HG03064 (cell line): Measurements from ENCODE around the gene PCSK6.
"Not testable (repeated sequence)": the region's sequence is repeated elsewhere in the genome, so short reads cannot be mapped to it uniquely, and the experiment has no call there.

Experiments used
- ATAC-seq: cut with Tn5 transposase; IDR thresholded peaks from one replicate; pipeline ENCODE4 v1.9.1; 2021; ENCODE audit warnings: low read depth; ENCODE audit not compliant: unreplicated experiment

PCSK6 gene

GRCh38 chr15:101346928-101347327 is 142.6 kb downstream of the PCSK6 start:
- no peak for ATAC-seq

- ATAC-seq, result no peak
These were observed 147.5 kb downstream of the PCSK6 start for GRCh38 chr15:101342056-101342455.

GRCh38 chr15:101338502-101339057 is 150.9 kb downstream of the PCSK6 start:
- ATAC-seq, result no peak

GRCh38 chr15:101337976-101338375 is 151.5 kb downstream of the PCSK6 start:
- ATAC-seq, result no peak

- not testable (repeated sequence) for ATAC-seq
These were observed 155.4 kb downstream of the PCSK6 start for GRCh38 chr15:101333907-101334789.

GRCh38 chr15:101332061-101332467 is 157.4 kb downstream of the PCSK6 start:
- ATAC-seq, result no peak

GRCh38 chr15:101329867-101330380 is 159.6 kb downstream of the PCSK6 start:
- ATAC-seq, result no peak

GRCh38 chr15:101329309-101329863 is 160.1 kb downstream of the PCSK6 start:
- ATAC-seq, result no peak

- no peak for ATAC-seq
These were observed 161.5 kb downstream of the PCSK6 start for GRCh38 chr15:101328001-101328400.

GRCh38 chr15:101327147-101327740 is 162.3 kb downstream of the PCSK6 start:
- no peak for ATAC-seq

- ATAC-seq, result no peak
These were observed 162.9 kb downstream of the PCSK6 start for GRCh38 chr15:101326462-101327146.

GRCh38 chr15:101326026-101326315 is 163.5 kb downstream of the PCSK6 start:
- ATAC-seq, result no peak

- no peak for ATAC-seq
These were observed 164.1 kb downstream of the PCSK6 start for GRCh38 chr15:101325263-101326025.

- ATAC-seq, result no peak
These were observed 164.9 kb downstream of the PCSK6 start for GRCh38 chr15:101324524-101325177.

GRCh38 chr15:101323793-101324523 is 165.5 kb downstream of the PCSK6 start:
- ATAC-seq, result no peak

- no peak for ATAC-seq
These were observed 166.5 kb downstream of the PCSK6 start for GRCh38 chr15:101322854-101323477.

- no peak for ATAC-seq
These were observed 167.4 kb downstream of the PCSK6 start for GRCh38 chr15:101322016-101322695.

- ATAC-seq, result no peak
These were observed 168.9 kb downstream of the PCSK6 start for GRCh38 chr15:101320501-101321052.
